Measurements from ENCODE around the gene CCDC61. TPM values are rescaled to one million over a fixed set of nuclear protein-coding genes. Genes with fewer than 3 reads are reported as not detected.

Gene CCDC61
- total RNA-seq, 1 experiment from 2014 or later = 24.8 TPM

DNA sequence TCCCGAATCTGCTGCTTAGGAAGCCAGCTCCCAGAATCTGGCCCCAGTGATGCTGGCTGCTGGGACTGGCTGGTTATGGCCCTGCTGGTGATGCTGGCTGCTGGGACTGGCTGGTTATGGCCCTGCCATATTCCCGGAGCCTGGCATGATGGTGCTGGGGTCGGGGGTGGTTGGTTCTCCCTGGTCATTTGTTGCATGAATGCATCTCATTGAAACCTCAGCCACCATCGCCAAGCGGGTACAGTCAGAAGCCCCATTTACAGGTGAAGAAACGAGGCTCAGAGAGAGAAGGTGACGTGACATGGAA is 25.5 kb downstream of the CCDC61 start:
- no peak overlapping the region for H3K4me2 ChIP-seq
- no peaks in the 10 kb centered on the region for H3K9me3 ChIP-seq (ENCODE audit: insufficient read depth, low read depth)
- DNase-seq = no peak
- H3F3A ChIP-seq (ENCODE audit: insufficient read depth, low read depth) = peaks cover 18% of the 10 kb centered on the region; the same call in 1 of the 2 replicates
- no peak overlapping the region for H3K27ac ChIP-seq
- no peak overlapping the region for H2AFZ ChIP-seq
- ChIA-PET CTCF (interaction anchor here (0.6 kb wide), 1 partner anchor 429 kb away, joined by 10 read pairs; no protein-coding TSS in a partner anchor), POLR2A (ENCODE audit: unreplicated experiment) (no interaction called here)
- no peaks in the 10 kb centered on the region for H3K27me3 ChIP-seq (ENCODE audit: insufficient read depth, low read depth)
- H3K4me3 ChIP-seq = no peak overlapping the region
- no peaks in the 10 kb centered on the region; the same call in 1 of the 2 replicates for H3K4me1 ChIP-seq (replicated peaks; ENCODE audit: insufficient read depth)
- intact Hi-C loops (cut with micrococcal nuclease; ENCODE audit: unreplicated experiment) = no loop called here
- TF ChIP-seq EZH2 (IDR thresholded peaks at IDR 0.05; ENCODE audit: low read depth) = no peak
- TF ChIP-seq, protein P1, sequence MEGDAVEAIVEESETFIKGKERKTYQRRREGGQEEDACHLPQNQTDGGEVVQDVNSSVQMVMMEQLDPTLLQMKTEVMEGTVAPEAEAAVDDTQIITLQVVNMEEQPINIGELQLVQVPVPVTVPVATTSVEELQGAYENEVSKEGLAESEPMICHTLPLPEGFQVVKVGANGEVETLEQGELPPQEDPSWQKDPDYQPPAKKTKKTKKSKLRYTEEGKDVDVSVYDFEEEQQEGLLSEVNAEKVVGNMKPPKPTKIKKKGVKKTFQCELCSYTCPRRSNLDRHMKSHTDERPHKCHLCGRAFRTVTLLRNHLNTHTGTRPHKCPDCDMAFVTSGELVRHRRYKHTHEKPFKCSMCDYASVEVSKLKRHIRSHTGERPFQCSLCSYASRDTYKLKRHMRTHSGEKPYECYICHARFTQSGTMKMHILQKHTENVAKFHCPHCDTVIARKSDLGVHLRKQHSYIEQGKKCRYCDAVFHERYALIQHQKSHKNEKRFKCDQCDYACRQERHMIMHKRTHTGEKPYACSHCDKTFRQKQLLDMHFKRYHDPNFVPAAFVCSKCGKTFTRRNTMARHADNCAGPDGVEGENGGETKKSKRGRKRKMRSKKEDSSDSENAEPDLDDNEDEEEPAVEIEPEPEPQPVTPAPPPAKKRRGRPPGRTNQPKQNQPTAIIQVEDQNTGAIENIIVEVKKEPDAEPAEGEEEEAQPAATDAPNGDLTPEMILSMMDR (conservative IDR thresholded peaks at IDR 0.05) = no peak
- no peaks in the 10 kb centered on the region for H3K79me2 ChIP-seq (ENCODE audit: low read depth)
- no peaks in the 10 kb centered on the region for H3K9me2 ChIP-seq (ENCODE audit: insufficient read depth)
- H4K20me1 ChIP-seq (ENCODE audit: insufficient read depth) = peaks cover 5% of the 10 kb centered on the region; the same call in 1 of the 2 replicates
- no peaks in the 10 kb centered on the region for H3K36me3 ChIP-seq (ENCODE audit: low read depth)
- no TSS peak for BruUV-seq (replicated peaks)

DNA sequence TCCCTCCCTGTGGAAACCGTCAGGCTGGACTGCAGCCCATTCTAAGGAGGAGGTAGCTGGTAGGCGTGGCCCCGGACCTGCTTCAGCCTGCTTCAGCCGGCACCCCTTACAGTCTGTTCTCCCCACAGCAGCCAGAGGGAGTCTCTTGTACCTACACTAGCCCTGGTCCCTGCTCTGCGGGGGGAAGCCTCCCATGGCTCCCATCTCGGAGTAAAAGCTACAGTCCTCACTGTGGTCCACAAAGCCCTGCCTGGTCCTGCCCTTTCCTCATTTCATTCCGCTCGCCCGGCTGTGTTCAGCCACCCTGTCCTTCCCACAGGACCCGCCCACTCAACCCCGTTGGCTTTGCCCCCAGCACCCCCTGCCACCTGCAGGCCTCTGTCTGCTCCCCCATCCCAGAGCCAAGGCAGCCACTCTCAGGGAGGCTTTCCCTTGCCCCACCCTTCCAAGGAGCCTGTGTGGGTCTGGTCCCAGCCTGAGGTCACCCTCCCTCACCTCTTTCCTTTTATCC is 26.3 kb downstream of the CCDC61 start:
- H3K9me2 ChIP-seq (ENCODE audit: insufficient read depth) = no peaks in the 10 kb centered on the region
- no TSS peak for BruUV-seq (replicated peaks)
- no peak for DNase-seq
- H4K20me1 ChIP-seq (ENCODE audit: insufficient read depth) = no peaks in the 10 kb centered on the region; the same call in 1 of the 2 replicates
- H3K27ac ChIP-seq = no peak overlapping the region
- no peaks in the 10 kb centered on the region for H3K36me3 ChIP-seq (ENCODE audit: low read depth)
- no peaks in the 10 kb centered on the region for H3K4me1 ChIP-seq (replicated peaks; ENCODE audit: insufficient read depth)
- ChIA-PET CTCF (interaction anchor here (0.6 kb wide), 2 partner anchors 19 to 521 kb away, joined by 7 to 14 read pairs; no protein-coding TSS in a partner anchor), POLR2A (ENCODE audit: unreplicated experiment) (no interaction called here)
- intact Hi-C loops (cut with micrococcal nuclease; ENCODE audit: unreplicated experiment) = no loop called here
- no peak overlapping the region for H3K4me2 ChIP-seq
- no peaks in the 10 kb centered on the region for H3K27me3 ChIP-seq (ENCODE audit: insufficient read depth, low read depth)
- H3K79me2 ChIP-seq (ENCODE audit: low read depth) = no peaks in the 10 kb centered on the region
- H3F3A ChIP-seq (ENCODE audit: insufficient read depth, low read depth) = peaks cover 17% of the 10 kb centered on the region; the same call in 1 of the 2 replicates
- no peak overlapping the region for H2AFZ ChIP-seq
- no peaks in the 10 kb centered on the region for H3K9me3 ChIP-seq (ENCODE audit: insufficient read depth, low read depth)
- TF ChIP-seq, protein P1 (conservative IDR thresholded peaks at IDR 0.05) = no peak
- TF ChIP-seq EZH2 (IDR thresholded peaks at IDR 0.05; ENCODE audit: low read depth) = no peak
- H3K4me3 ChIP-seq = no peak overlapping the region

DNA sequence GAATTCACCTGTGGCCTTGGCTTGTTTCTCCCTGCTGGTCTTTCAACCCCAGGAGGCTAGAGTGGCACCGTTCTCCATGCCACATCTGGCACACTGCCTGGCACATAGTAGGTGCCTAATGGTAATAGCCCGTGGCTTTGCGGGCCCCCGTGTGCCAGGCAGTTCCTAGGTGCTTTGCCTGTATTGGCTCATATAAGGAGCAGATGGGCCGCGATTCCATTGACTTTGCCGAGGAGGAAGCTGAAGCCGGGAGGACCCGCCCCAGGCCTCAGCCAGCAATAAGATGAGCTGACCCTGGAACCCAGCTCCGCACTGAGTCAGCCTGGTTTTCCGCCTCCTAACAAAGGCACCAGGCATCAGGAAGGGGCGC is 26.8 kb downstream of the CCDC61 start:
- Histone ChIP-seq H2AFZ (no peak overlapping the region), H3K79me2 (ENCODE audit: low read depth) (no peaks in the 10 kb centered on the region), H3F3A (ENCODE audit: insufficient read depth, low read depth) (peaks cover 22% of the 10 kb centered on the region; the same call in 1 of the 2 replicates), H3K9me3 (ENCODE audit: insufficient read depth, low read depth) (no peaks in the 10 kb centered on the region), H4K20me1 (ENCODE audit: insufficient read depth) (no peaks in the 10 kb centered on the region), H3K9me2 (ENCODE audit: insufficient read depth) (no peaks in the 10 kb centered on the region), H3K4me2 (no peak overlapping the region), H3K27me3 (ENCODE audit: insufficient read depth, low read depth) (no peaks in the 10 kb centered on the region), H3K4me3 (no peak overlapping the region), H3K36me3 (ENCODE audit: low read depth) (no peaks in the 10 kb centered on the region), H3K27ac (no peak overlapping the region), H3K4me1 (replicated peaks; ENCODE audit: insufficient read depth) (no peaks in the 10 kb centered on the region)
- intact Hi-C loops (cut with micrococcal nuclease; ENCODE audit: unreplicated experiment) = no loop called here
- DNase-seq = no peak
- TF ChIP-seq, protein P1 (conservative IDR thresholded peaks at IDR 0.05) = no peak
- TF ChIP-seq EZH2 (IDR thresholded peaks at IDR 0.05; ENCODE audit: low read depth) = no peak
- CTCF ChIA-PET = interaction anchor here (0.6 kb wide), 1 partner anchor 521 kb away, joined by 14 read pairs; no protein-coding TSS in a partner anchor
- BruUV-seq (replicated peaks) = no TSS peak
- POLR2A ChIA-PET (ENCODE audit: unreplicated experiment) = no interaction called here

Data from PC-9 (cell line).